ENCODE measurements around the gene GATA2.

Gene GATA2

GRCh38 chr3:128488636-128488990 lies 4.4 kb downstream of the GATA2 start:
- no peak for DNase-seq (ENCODE audit: low spot score)

- DNase-seq (ENCODE audit: low spot score), result no peak
These were observed 5.0 kb downstream of the GATA2 start for GRCh38 chr3:128487813-128488635.

GRCh38 chr3:128487538-128487812 lies 5.5 kb downstream of the GATA2 start:
- no peak for DNase-seq (ENCODE audit: low spot score)

- no peak for DNase-seq (ENCODE audit: low spot score)
These were observed 6.1 kb downstream of the GATA2 start for GRCh38 chr3:128486681-128487537.

GRCh38 chr3:128486205-128486628 lies 6.8 kb downstream of the GATA2 start:
- DNase-seq (ENCODE audit: low spot score), result no peak

- no peak for DNase-seq (ENCODE audit: low spot score)
These were observed 7.5 kb downstream of the GATA2 start for GRCh38 chr3:128485282-128486204.

GRCh38 chr3:128484404-128485281 lies 8.4 kb downstream of the GATA2 start:
- DNase-seq (ENCODE audit: low spot score), result no peak

GRCh38 chr3:128483657-128484403 lies 9.2 kb downstream of the GATA2 start:
- DNase-seq (ENCODE audit: low spot score), result no peak

- no peak for DNase-seq (ENCODE audit: low spot score)
These were observed 10.0 kb downstream of the GATA2 start for GRCh38 chr3:128482666-128483656.

- no peak for DNase-seq (ENCODE audit: low spot score)
These were observed 10.8 kb downstream of the GATA2 start for GRCh38 chr3:128482175-128482574.

GRCh38 chr3:128481438-128481942 lies 11.5 kb downstream of the GATA2 start:
- no peak for DNase-seq (ENCODE audit: low spot score)

GRCh38 chr3:128480717-128481437 lies 12.1 kb downstream of the GATA2 start:
- no peak for DNase-seq (ENCODE audit: low spot score)

GRCh38 chr3:128480278-128480677 lies 12.7 kb downstream of the GATA2 start:
- no peak for DNase-seq (ENCODE audit: low spot score)

- no peak for DNase-seq (ENCODE audit: low spot score)
These were observed 13.4 kb downstream of the GATA2 start for GRCh38 chr3:128479558-128480086.

- no peak for DNase-seq (ENCODE audit: low spot score)
These were observed 14.2 kb downstream of the GATA2 start for GRCh38 chr3:128478576-128479506.

- no peak for DNase-seq (ENCODE audit: low spot score)
These were observed 16.3 kb downstream of the GATA2 start for GRCh38 chr3:128476659-128477058.

GRCh38 chr3:128475355-128475754 lies 17.6 kb downstream of the GATA2 start:
- DNase-seq (ENCODE audit: low spot score), result no peak

All from CD4-positive, alpha-beta T cell treated with Interleukin-6 at 100 ng/mL for 8 hours (primary cell).